HEK293 (cell line): ENCODE data around the gene NEK11.
A peak's percentile ranks its signal among the peaks of the same experiment; 100 is the strongest.

Experiments
- CTCF ChIA-PET: fragments of 350-600 bp; formaldehyde crosslinking; extraction: SDS; loops from one replicate; lab custom pipeline; 2021; ENCODE audit warnings: antibody characterized with exemption; lab: Yijun Ruan, JAX
- POLR2A ChIA-PET: fragments of 300-600 bp; formaldehyde crosslinking; extraction: SDS; loops from one replicate; lab custom pipeline; 2020; ENCODE audit warnings: antibody characterized with exemption, inconsistent platforms; lab: Yijun Ruan, JAX
- H3K27ac ChIP-seq: fragments of 200-500 bp; sonication (Bioruptor generic); 2 replicates; pipeline ENCODE4 v1.5.1; 2014; ENCODE audit warnings: low read depth, low read length, control low read depth, inconsistent platforms; ENCODE audit errors: extremely low read depth
- H3K36me3 ChIP-seq, 2 experiments: fragments of 200-500 bp in 1 of 2; sonication (Bioruptor generic) in 1 of 2; 1 replicate in 1 of 2; 2 replicates in 1 of 2; pipeline ENCODE4 v1.5.1; 2014 to 2017; ENCODE audit warnings: inconsistent platforms in 2 of 2, low read length in 2 of 2; ENCODE audit not compliant: control insufficient read depth in 2 of 2, insufficient read depth in 1 of 2
- H3K4me1 ChIP-seq: fragments of 200-500 bp; sonication (Bioruptor generic); 2 replicates; pipeline ENCODE4 v1.5.1; 2014; ENCODE audit warnings: mild to moderate bottlenecking, low read length, inconsistent platforms; ENCODE audit not compliant: control insufficient read depth, insufficient read depth
- H3K4me3 ChIP-seq: 2 replicates; pipeline ENCODE4 v1.5.1; 2011; ENCODE audit warnings: low read depth, mild to moderate bottlenecking, control low read depth, low read length, moderate library complexity
- H3K9me3 ChIP-seq: fragments of 200-500 bp; sonication (Bioruptor generic); 2 replicates; pipeline ENCODE4 v1.5.1; 2014; ENCODE audit warnings: low read depth, low read length, inconsistent platforms; ENCODE audit not compliant: control insufficient read depth, insufficient read depth
- BCL11A ChIP-seq: fragments of 450-650 bp; formaldehyde crosslinking; IDR thresholded peaks from 2 replicates; pipeline ENCODE4 v1.5.1; 2016; ENCODE audit warnings: low read depth, missing biosample characterization, missing genetic modification characterization
- MYNN ChIP-seq: fragments of 450-650 bp; formaldehyde crosslinking; IDR thresholded peaks from 2 replicates; pipeline ENCODE4 v1.5.1; 2016; ENCODE audit warnings: missing biosample characterization, missing genetic modification characterization, borderline replicate concordance
- ZFHX2 ChIP-seq: fragments of 450-650 bp; formaldehyde crosslinking; conservative IDR thresholded peaks from 2 replicates; pipeline ENCODE4 v1.5.1; 2016; ENCODE audit warnings: missing biosample characterization, missing genetic modification characterization
- ZNF175 ChIP-seq: fragments of 450-650 bp; formaldehyde crosslinking; IDR thresholded peaks from 2 replicates; pipeline ENCODE4 v1.5.1; 2016; ENCODE audit warnings: missing biosample characterization, missing genetic modification characterization
- ZNF416 ChIP-seq: fragments of 450-650 bp; formaldehyde crosslinking; IDR thresholded peaks from 2 replicates; pipeline ENCODE4 v1.5.1; 2016; ENCODE audit warnings: missing biosample characterization, missing genetic modification characterization
- ZNF510 ChIP-seq: fragments of 450-650 bp; formaldehyde crosslinking; IDR thresholded peaks from 2 replicates; pipeline ENCODE4 v1.5.1; 2018; ENCODE audit warnings: mild to moderate bottlenecking, missing genetic modification characterization, missing biosample characterization; ENCODE audit not compliant: insufficient replicate concordance
- ZNF585B ChIP-seq: fragments of 450-650 bp; formaldehyde crosslinking; IDR thresholded peaks from 2 replicates; pipeline ENCODE4 v1.5.1; 2016; ENCODE audit warnings: missing biosample characterization, missing genetic modification characterization
- ZNF654 ChIP-seq: fragments of 450-650 bp; formaldehyde crosslinking; IDR thresholded peaks from 2 replicates; pipeline ENCODE4 v1.5.1; 2016; ENCODE audit warnings: low read depth, missing biosample characterization, missing genetic modification characterization
- ZNF776 ChIP-seq: fragments of 450-650 bp; formaldehyde crosslinking; IDR thresholded peaks from 2 replicates; pipeline ENCODE4 v1.5.0; 2017; ENCODE audit warnings: missing biosample characterization, missing genetic modification characterization, borderline replicate concordance
- ZNF792 ChIP-seq: fragments of 450-650 bp; formaldehyde crosslinking; IDR thresholded peaks from 2 replicates; pipeline ENCODE4 v1.5.1; 2016; ENCODE audit warnings: missing biosample characterization, missing genetic modification characterization
- TF ChIP-seq, protein P1 (sequence below): fragments of 450-650 bp; formaldehyde crosslinking; IDR thresholded peaks from 2 replicates; pipeline ENCODE4 v1.5.1; 2016; ENCODE audit warnings: missing biosample characterization, missing genetic modification characterization
- TF ChIP-seq, protein P2 (sequence below): fragments of 450-650 bp; formaldehyde crosslinking; IDR thresholded peaks from 2 replicates; pipeline ENCODE4 v1.5.1; 2016; ENCODE audit warnings: missing biosample characterization, missing genetic modification characterization
- TF ChIP-seq, protein P3 (sequence below): fragments of 450-650 bp; formaldehyde crosslinking; IDR thresholded peaks from 2 replicates; pipeline ENCODE4 v1.5.1; 2017; ENCODE audit warnings: missing biosample characterization, missing genetic modification characterization
- TF ChIP-seq, protein P4 (sequence below): fragments of 450-650 bp; formaldehyde crosslinking; IDR thresholded peaks from 2 replicates; pipeline ENCODE4 v1.5.1; 2016; ENCODE audit warnings: missing biosample characterization, missing genetic modification characterization
- TF ChIP-seq, protein P5 (sequence below): fragments of 450-650 bp; formaldehyde crosslinking; IDR thresholded peaks from 2 replicates; pipeline ENCODE4 v1.5.1; 2016; ENCODE audit warnings: missing biosample characterization, missing genetic modification characterization

Gene NEK11

DNA sequence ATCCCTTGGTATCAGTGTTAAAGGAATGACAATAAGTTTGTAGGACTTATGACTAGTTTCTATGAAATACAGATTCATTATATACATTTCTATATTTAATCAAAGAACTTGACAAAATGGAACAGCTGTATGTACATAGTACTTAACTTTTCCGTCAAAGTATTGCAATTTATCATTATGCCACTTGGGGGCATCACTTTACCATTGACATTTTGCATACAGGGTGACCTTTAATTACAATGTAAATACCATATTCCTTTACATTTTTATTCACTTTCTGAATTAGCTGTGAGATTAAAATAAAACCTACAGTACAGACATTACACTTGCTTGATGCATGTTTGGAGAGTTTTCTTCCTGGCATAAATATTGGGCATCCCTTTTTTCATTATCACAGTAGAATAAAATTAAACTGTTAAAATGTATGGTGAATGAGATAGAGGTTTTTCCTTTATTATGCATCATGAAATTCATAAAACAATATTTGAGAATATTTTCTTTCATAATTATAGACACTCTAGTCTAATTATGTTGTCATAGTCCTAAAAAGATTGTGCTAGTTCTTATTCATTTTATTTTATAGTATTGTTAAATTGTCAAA, 6.9 kb downstream of the NEK11 start (continued):
- TF ChIP-seq, protein P1, sequence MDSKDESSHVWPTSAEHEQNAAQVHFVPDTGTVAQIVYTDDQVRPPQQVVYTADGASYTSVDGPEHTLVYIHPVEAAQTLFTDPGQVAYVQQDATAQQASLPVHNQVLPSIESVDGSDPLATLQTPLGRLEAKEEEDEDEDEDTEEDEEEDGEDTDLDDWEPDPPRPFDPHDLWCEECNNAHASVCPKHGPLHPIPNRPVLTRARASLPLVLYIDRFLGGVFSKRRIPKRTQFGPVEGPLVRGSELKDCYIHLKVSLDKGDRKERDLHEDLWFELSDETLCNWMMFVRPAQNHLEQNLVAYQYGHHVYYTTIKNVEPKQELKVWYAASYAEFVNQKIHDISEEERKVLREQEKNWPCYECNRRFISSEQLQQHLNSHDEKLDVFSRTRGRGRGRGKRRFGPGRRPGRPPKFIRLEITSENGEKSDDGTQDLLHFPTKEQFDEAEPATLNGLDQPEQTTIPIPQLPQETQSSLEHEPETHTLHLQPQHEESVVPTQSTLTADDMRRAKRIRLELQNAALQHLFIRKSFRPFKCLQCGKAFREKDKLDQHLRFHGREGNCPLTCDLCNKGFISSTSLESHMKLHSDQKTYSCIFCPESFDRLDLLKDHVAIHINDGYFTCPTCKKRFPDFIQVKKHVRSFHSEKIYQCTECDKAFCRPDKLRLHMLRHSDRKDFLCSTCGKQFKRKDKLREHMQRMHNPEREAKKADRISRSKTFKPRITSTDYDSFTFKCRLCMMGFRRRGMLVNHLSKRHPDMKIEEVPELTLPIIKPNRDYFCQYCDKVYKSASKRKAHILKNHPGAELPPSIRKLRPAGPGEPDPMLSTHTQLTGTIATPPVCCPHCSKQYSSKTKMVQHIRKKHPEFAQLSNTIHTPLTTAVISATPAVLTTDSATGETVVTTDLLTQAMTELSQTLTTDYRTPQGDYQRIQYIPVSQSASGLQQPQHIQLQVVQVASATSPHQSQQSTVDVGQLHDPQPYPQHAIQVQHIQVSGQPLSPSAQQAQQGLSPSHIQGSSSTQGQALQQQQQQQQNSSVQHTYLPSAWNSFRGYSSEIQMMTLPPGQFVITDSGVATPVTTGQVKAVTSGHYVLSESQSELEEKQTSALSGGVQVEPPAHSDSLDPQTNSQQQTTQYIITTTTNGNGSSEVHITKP (tag by site-specific recombination) = no peak
- peak; percentile 65 for TF ChIP-seq ZNF654 (tag by site-specific recombination)

DNA sequence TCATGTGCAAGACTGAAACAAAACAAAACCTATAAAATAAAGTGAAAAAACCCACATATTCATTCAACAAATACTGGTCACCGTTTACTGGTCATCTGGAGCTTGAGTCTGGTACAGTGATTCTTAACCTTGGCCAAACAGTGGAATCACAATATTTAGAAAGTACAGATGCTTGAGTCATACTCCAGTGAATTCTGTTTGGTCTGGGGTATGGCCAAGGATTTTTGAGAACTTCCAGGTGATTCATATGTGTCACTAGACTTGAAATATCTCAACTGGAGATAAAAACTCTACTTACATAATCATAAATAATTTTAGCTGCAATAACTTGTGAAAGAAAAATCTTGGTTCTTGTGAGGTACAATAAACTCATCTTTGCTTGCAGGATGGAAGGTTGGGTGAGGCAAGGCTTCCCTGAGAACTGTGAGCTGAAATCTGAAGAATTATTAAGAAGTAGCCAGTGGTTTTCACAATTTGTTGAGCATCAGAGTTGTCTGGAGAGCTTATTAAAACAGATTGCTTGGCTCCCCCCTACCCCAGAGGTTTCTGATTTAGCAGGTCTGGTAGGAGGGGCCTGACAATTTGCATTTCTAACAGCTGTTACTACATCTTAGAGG, 9.6 kb downstream of the NEK11 start:
- CTCF ChIA-PET = interaction anchor here (0.8 kb wide), 1 partner anchor 10 kb away, joined by 3 read pairs; no protein-coding TSS in a partner anchor
- TF ChIP-seq ZNF776 (tag by site-specific recombination) = no peak
- no peak for TF ChIP-seq MYNN (tag by site-specific recombination)
- TF ChIP-seq, protein P2, sequence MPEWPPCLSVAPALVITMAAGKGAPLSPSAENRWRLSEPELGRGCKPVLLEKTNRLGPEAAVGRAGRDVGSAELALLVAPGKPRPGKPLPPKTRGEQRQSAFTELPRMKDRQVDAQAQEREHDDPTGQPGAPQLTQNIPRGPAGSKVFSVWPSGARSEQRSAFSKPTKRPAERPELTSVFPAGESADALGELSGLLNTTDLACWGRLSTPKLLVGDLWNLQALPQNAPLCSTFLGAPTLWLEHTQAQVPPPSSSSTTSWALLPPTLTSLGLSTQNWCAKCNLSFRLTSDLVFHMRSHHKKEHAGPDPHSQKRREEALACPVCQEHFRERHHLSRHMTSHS (tag by site-specific recombination) = no peak
- TF ChIP-seq, all 188 proteins: peak for 0
- POLR2A ChIA-PET = no interaction called here

DNA sequence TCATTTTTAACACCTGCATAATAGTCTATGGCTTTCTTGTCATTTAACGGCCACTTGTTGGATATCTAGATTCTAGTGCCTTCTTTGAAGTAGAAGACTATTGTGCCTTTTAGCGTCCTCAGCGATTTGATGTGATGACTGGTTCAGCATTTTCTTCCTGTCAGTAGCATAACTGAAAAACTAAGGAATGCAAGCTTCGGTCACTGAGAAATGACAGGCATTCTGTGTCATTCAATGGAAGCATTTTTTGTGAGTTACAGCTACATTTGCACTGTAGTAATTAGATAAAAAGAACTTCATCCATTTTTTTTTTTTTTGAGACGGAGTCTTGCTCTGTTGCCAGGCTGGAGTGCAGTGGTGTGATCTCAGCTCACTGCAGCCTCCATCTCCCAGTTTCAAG, 10.3 kb downstream of the NEK11 start:
- Histone ChIP-seq H3K36me3 (no peaks in the 10 kb centered on the region), H3K27ac (no peak overlapping the region), H3K4me3 (no peak overlapping the region), H3K9me3 (no peaks in the 10 kb centered on the region), H3K4me1 (no peaks in the 10 kb centered on the region)
- POLR2A ChIA-PET = no interaction called here
- CTCF ChIA-PET = interaction anchor here (0.6 kb wide), 1 partner anchor 356 kb away, joined by 3 read pairs; no protein-coding TSS in a partner anchor
- no peak for TF ChIP-seq ZNF175
- no peak for TF ChIP-seq ZNF416
- no peak for TF ChIP-seq ZNF510
- no peak for TF ChIP-seq BCL11A (tag by site-specific recombination)
- TF ChIP-seq, protein P3, sequence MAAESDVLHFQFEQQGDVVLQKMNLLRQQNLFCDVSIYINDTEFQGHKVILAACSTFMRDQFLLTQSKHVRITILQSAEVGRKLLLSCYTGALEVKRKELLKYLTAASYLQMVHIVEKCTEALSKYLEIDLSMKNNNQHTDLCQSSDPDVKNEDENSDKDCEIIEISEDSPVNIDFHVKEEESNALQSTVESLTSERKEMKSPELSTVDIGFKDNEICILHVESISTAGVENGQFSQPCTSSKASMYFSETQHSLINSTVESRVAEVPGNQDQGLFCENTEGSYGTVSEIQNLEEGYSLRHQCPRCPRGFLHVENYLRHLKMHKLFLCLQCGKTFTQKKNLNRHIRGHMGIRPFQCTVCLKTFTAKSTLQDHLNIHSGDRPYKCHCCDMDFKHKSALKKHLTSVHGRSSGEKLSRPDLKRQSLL = no peak
- TF ChIP-seq, protein P4, sequence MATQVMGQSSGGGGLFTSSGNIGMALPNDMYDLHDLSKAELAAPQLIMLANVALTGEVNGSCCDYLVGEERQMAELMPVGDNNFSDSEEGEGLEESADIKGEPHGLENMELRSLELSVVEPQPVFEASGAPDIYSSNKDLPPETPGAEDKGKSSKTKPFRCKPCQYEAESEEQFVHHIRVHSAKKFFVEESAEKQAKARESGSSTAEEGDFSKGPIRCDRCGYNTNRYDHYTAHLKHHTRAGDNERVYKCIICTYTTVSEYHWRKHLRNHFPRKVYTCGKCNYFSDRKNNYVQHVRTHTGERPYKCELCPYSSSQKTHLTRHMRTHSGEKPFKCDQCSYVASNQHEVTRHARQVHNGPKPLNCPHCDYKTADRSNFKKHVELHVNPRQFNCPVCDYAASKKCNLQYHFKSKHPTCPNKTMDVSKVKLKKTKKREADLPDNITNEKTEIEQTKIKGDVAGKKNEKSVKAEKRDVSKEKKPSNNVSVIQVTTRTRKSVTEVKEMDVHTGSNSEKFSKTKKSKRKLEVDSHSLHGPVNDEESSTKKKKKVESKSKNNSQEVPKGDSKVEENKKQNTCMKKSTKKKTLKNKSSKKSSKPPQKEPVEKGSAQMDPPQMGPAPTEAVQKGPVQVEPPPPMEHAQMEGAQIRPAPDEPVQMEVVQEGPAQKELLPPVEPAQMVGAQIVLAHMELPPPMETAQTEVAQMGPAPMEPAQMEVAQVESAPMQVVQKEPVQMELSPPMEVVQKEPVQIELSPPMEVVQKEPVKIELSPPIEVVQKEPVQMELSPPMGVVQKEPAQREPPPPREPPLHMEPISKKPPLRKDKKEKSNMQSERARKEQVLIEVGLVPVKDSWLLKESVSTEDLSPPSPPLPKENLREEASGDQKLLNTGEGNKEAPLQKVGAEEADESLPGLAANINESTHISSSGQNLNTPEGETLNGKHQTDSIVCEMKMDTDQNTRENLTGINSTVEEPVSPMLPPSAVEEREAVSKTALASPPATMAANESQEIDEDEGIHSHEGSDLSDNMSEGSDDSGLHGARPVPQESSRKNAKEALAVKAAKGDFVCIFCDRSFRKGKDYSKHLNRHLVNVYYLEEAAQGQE = no peak
- TF ChIP-seq ZFHX2 (tag by site-specific recombination) = no peak
- TF ChIP-seq, protein P5, sequence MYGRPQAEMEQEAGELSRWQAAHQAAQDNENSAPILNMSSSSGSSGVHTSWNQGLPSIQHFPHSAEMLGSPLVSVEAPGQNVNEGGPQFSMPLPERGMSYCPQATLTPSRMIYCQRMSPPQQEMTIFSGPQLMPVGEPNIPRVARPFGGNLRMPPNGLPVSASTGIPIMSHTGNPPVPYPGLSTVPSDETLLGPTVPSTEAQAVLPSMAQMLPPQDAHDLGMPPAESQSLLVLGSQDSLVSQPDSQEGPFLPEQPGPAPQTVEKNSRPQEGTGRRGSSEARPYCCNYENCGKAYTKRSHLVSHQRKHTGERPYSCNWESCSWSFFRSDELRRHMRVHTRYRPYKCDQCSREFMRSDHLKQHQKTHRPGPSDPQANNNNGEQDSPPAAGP (tag by site-specific recombination) = no peak
- TF ChIP-seq ZNF585B = no peak
- TF ChIP-seq ZNF792 = no peak

More for the DNA sequence above, 9.6 kb downstream of the NEK11 start:
- H3K4me3 ChIP-seq = no peak overlapping the region
- no peaks in the 10 kb centered on the region for H3K4me1 ChIP-seq
- no peaks in the 10 kb centered on the region for H3K36me3 ChIP-seq
- H3K9me3 ChIP-seq = no peaks in the 10 kb centered on the region
- no peak overlapping the region for H3K27ac ChIP-seq
